Activated naive CD8-positive, alpha-beta T cell treated with anti-CD3 and anti-CD28 coated beads, Interleukin-2, amount 50 U/mL, for 24 hours (primary cell): ENCODE measurements around the gene COQ9.
"Not testable (repeated sequence)": the region's sequence is repeated elsewhere in the genome, so short reads cannot be mapped to it uniquely, and the experiment has no call there.

Source experiments
- ATAC-seq: fragments of 150-1000 bp; cut with Tn5 transposase; one replicate; pipeline ENCODE4 v1.10.0; 2021
- DNase-seq: peaks from one replicate; pipeline ENCODE4 v3.0.0; 2021
- H3K27ac Mint-ChIP-seq: one replicate; pipeline ENCODE4 v1.8.0; 2021; ENCODE audit warnings: mild to moderate bottlenecking, mixed read lengths
- H3K27me3 Mint-ChIP-seq: one replicate; pipeline ENCODE4 v1.8.0; 2021; ENCODE audit warnings: mixed read lengths
- H3K36me3 Mint-ChIP-seq: one replicate; pipeline ENCODE4 v1.8.0; 2021; ENCODE audit warnings: low read depth, mixed read lengths
- H3K4me1 Mint-ChIP-seq: one replicate; pipeline ENCODE4 v1.8.0; 2021; ENCODE audit warnings: mixed read lengths
- H3K4me3 Mint-ChIP-seq: one replicate; pipeline ENCODE4 v1.8.0; 2021; ENCODE audit warnings: mild to moderate bottlenecking, moderate library complexity, mixed read lengths
- H3K9me3 Mint-ChIP-seq: one replicate; pipeline ENCODE4 v1.8.0; 2021; ENCODE audit warnings: mixed read lengths

The COQ9 gene, protein sequence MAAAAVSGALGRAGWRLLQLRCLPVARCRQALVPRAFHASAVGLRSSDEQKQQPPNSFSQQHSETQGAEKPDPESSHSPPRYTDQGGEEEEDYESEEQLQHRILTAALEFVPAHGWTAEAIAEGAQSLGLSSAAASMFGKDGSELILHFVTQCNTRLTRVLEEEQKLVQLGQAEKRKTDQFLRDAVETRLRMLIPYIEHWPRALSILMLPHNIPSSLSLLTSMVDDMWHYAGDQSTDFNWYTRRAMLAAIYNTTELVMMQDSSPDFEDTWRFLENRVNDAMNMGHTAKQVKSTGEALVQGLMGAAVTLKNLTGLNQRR

DNA sequence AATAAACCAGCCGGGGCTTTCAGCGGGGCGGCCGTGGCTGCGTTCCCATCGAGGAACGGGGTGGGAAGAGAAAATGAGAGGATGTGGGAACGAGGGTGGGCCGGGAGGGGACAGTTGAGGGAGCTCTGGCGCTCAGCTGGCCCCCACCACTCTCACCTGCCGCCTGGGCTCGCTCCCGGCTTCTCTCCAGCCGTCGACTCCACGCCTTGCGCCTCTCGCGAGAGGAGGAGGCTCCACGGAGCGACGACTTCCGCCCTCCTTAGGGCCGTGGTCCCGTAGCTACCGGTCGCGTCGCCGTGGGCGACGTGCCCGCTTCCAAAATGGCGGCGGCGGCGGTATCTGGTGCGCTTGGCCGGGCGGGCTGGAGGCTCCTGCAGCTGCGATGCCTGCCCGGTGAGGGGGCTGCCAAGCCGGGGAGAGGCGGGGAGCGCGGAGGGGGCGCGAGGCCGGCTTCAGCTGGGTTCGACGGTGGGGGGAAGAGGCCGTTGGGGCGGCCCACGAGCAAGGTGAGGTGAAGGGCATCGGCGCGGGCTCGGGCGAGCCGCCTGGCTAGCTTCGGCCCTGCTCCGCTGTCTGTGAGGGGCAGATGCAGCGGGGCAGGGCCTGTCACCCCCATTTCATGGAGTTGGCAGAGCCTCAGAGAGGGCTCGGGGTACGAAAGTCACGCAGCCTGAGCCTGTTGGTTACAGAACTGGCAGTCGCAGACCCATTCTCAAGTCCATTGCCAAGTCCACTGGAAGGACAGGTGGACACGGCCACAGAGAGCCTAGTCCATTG lies at the start of gene COQ9, which contains the start of gene CIAPIN1:
Gene COQ9 (plus strand): TSS at position 294 of the 777 bp plus-strand sequence. CDS start 27 bp downstream, at position 321.
Gene CIAPIN1 (minus strand): TSS at position 200 of the 777 bp plus-strand sequence. CDS start 6,457 bp downstream, outside the sequence.
- Mint-ChIP-seq H3K4me3 (peak within 1 kb of the TSS; percentile 94), H3K36me3 (peaks cover 21% of the 10 kb centered on the region), H3K9me3 (no peaks in the 10 kb centered on the region), H3K27me3 (no peaks in the 10 kb centered on the region), H3K4me1 (peaks cover 43% of the 10 kb centered on the region), H3K27ac (peak within 1 kb of the TSS; percentile 89)
- ATAC-seq (peak; percentile 99), DNase-seq (peak; percentile 92)

DNA sequence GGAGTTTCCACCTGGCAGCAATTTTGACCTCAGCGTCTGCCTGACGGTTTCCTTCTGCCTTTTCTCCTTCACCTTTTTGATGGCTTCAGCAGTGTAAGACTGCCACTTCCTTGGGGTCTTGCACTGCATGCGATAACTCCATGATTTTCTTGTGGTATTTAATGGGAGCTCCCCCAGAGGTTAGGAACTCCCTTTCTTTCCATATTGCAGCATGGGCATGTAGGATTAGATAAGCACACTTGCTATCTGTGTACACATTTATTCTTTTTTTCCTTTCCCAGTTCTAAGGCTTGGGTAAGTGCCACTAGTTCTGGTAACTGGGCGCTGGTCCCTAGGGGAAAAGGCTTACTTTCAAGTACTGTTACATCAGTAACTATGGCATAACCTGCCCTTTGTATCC lies 49.8 kb upstream of the COQ9 start:
- ATAC-seq, H3K9me3 Mint-ChIP-seq, H3K36me3 Mint-ChIP-seq, H3K27me3 Mint-ChIP-seq, H3K4me1 Mint-ChIP-seq, DNase-seq, H3K4me3 Mint-ChIP-seq, H3K27ac Mint-ChIP-seq: not testable (repeated sequence)

DNA sequence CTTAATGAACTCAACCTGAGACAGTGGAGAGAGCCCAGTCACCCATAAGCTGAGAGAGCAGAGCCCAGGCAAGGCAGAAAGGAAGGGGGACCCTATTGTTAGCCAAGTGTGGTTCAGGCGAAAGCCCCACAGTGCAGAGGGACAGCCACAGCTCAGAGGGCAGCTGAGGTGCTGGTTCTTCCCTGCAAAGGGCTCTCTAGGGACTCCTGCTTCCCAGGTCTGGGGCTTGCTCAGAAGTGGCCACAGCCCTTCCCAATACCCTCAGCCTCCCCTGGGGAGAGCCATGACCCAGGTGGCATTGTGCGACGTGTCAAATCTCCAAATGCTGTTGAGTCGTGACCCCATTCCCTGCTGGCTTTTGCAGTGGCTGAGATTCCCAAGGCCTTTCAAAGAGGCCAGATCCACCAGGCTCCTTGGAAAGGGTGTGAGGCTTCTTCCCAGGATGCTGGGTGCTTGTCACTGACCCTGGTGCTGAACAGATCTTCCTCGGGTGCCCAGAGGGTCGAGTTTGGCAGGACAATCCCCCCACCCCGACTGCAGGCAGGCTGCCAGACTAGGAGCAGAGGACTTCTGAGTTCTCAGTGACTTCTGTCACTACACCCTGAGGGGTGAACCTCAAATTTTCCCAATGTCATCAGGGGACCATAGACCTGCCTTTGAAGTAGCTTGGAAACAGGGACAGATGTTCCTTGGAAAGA lies 45.2 kb upstream of the COQ9 start:
- Mint-ChIP-seq H3K27ac (no peak overlapping the region), H3K4me3 (no peak overlapping the region), H3K4me1 (peaks cover 11% of the 10 kb centered on the region), H3K9me3 (no peaks in the 10 kb centered on the region), H3K36me3 (no peaks in the 10 kb centered on the region), H3K27me3 (peaks cover 2% of the 10 kb centered on the region)
- DNase-seq (no peak), ATAC-seq (no peak)

DNA sequence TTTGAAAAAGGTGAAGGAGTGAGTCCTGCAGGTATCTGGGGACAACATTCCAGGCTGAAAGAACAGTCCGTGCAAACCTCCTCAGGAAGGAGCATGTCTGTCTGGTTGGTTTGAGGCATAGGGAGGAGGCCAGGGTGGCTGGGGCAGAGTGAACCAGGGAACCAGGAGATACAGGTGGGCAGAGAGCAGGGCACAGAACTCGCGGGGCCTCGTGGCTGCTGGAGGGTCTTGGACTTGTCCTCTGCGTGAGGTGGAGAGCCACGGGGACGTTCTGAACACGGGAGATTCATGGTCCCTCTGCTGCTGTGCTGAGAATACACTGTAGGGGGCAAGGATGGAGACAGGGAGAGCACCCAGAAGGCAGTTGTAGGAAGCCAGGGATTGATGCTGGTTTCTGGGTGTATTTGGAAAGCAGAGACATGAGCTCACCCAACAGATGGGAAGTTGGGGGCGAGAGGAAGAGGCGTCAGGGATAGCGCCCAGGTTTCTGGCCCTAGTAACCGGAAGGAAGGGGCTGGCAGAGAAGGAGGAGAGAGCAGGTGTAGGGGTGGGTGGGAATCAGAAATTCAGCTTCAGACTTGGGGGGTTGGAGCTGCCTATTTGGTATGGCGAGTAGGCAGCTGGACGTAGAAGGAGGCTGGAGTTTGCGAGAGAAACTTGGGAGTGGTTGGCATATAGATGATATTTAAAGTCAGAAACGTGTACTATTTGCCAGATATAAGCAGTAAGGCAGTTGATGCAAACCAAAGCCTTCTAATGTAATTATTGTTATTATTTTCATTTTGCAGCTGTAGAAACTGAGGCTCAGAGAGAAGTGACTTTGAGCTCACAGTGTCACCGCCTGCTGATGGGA lies 43.1 kb upstream of the COQ9 start, which contains the start of gene CCL17:
Gene CCL17 (plus strand): TSS at position 803 of the 853 bp plus-strand sequence. CDS start 9,166 bp downstream, outside the sequence.
- no peak for ATAC-seq

DNA sequence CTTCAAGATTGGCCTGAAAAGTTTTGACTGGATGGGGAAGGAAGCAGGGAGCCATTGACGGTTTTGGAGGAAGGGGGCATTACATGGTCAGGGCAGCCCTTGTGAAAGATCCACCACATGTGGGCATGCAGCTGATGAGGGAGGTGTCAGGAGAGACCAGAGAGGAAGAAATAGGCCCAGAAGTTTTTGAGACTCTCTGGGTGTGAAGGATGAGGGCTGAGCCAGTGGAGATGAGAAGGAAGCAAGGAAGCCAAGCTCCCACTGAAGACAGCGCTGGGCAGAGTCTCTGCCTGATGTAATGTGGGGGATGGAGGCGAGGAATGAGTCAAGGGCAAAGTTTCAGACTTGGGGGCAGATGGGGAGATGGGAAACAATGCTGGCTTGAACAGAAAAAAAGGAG lies 42.2 kb upstream of the COQ9 start:
- Mint-ChIP-seq H3K9me3 (no peaks in the 10 kb centered on the region), H3K27ac (peak overlapping the region; percentile 40), H3K4me3 (no peak overlapping the region), H3K27me3 (peaks cover 5% of the 10 kb centered on the region), H3K4me1 (peaks cover 14% of the 10 kb centered on the region), H3K36me3 (no peaks in the 10 kb centered on the region)
- ATAC-seq: peak; percentile 53
- no peak for DNase-seq

More for the DNA sequence above, 43.1 kb upstream of the COQ9 start, which contains the start of gene CCL17:
- H3K36me3 Mint-ChIP-seq: no peaks in the 10 kb centered on the region
- peaks cover 12% of the 10 kb centered on the region for H3K4me1 Mint-ChIP-seq
- peaks cover 2% of the 10 kb centered on the region for H3K27me3 Mint-ChIP-seq
- no peak within 1 kb of the TSS for H3K4me3 Mint-ChIP-seq
- DNase-seq: no peak
- H3K27ac Mint-ChIP-seq: peak within 1 kb of the TSS; percentile 40
- H3K9me3 Mint-ChIP-seq: no peaks in the 10 kb centered on the region

DNA sequence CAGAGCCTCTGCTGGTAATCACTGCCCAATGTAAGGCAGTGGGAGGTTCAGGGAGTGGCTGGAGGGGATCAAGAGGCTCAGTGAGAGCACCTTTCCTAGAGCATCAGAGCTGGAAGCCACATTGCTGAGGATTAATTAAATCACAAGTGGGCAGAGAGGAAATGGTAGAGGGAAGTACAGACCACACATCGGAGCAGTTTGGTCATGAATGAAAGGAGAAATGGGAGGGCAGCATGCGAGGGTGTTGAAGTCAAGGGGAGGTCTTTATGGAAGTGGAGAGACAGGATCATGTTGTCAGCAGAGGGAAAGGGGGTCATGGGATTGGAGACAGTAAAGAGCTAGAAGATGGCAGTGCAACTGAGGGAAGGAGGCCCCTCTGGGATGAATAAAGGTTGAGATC lies 40.4 kb upstream of the COQ9 start:
- no peak for DNase-seq
- no peak overlapping the region for H3K27ac Mint-ChIP-seq
- no peaks in the 10 kb centered on the region for H3K9me3 Mint-ChIP-seq
- ATAC-seq: no peak
- no peak overlapping the region for H3K4me3 Mint-ChIP-seq
- peaks cover 20% of the 10 kb centered on the region for H3K4me1 Mint-ChIP-seq
- H3K27me3 Mint-ChIP-seq: peaks cover 5% of the 10 kb centered on the region
- no peaks in the 10 kb centered on the region for H3K36me3 Mint-ChIP-seq

DNA sequence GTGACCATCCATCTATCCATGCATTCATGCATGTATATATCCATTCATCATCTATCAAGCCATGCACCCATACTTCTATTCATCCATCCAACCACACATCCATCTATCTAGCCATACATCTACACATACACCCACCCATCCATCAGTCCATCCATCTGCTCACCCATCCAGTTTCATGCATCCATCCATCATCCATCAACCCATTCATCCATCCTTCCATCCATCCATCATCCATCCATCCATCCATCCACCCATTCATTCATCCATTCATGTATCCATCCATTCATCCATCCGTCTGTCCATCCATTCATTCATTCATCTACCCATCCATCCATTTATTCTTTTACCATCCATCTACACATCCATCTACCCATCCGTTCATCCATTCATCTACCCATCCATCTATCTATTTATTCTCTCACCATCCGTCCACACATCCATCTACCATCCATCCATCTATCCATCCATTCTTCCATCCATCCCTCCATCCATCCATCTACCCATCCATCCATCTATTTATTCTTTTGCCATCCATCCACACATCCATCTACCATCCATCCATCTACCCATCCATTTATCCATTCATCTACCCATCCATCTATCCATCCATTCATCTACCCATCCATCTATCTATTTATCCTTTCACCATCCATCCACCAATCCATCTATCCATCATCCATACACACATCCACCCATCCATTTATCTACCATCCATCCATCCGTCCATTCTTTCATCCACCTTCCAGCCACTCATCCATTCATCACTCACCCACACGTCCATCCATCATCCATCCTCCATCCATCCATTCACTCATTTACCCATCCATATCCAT lies 39.5 kb upstream of the COQ9 start:
- peaks cover 20% of the 10 kb centered on the region for H3K4me1 Mint-ChIP-seq
- H3K9me3 Mint-ChIP-seq: no peaks in the 10 kb centered on the region
- H3K27me3 Mint-ChIP-seq: peaks cover 5% of the 10 kb centered on the region
- H3K36me3 Mint-ChIP-seq: no peaks in the 10 kb centered on the region
- H3K4me3 Mint-ChIP-seq: no peak overlapping the region
- ATAC-seq (no peak), DNase-seq (no peak)
- H3K27ac Mint-ChIP-seq: no peak overlapping the region

DNA sequence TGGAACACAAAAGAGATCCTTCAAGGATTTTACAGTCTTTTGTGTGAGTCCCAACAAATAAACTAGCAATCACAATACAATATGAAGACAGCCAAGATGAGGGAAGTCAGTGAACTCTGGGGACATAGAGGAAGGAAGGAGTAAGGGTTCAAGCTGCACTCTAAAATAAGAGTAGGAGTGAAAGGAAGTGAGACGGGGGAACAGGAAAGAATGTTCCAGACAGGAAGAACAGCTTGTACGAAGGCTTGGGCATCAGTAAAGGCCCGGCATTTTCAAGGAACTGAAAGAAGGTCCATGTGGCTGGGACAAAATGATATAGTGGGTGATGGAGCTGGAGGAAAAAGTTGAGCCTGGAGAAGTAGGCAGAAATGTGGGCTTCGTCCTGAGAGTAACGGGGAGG lies 38.2 kb upstream of the COQ9 start:
- no peaks in the 10 kb centered on the region for H3K36me3 Mint-ChIP-seq
- H3K4me1 Mint-ChIP-seq: peaks cover 28% of the 10 kb centered on the region
- DNase-seq: no peak
- H3K27me3 Mint-ChIP-seq: peaks cover 5% of the 10 kb centered on the region
- no peak overlapping the region for H3K4me3 Mint-ChIP-seq
- no peak for ATAC-seq
- H3K9me3 Mint-ChIP-seq: no peaks in the 10 kb centered on the region
- peak overlapping the region; percentile 11 for H3K27ac Mint-ChIP-seq

DNA sequence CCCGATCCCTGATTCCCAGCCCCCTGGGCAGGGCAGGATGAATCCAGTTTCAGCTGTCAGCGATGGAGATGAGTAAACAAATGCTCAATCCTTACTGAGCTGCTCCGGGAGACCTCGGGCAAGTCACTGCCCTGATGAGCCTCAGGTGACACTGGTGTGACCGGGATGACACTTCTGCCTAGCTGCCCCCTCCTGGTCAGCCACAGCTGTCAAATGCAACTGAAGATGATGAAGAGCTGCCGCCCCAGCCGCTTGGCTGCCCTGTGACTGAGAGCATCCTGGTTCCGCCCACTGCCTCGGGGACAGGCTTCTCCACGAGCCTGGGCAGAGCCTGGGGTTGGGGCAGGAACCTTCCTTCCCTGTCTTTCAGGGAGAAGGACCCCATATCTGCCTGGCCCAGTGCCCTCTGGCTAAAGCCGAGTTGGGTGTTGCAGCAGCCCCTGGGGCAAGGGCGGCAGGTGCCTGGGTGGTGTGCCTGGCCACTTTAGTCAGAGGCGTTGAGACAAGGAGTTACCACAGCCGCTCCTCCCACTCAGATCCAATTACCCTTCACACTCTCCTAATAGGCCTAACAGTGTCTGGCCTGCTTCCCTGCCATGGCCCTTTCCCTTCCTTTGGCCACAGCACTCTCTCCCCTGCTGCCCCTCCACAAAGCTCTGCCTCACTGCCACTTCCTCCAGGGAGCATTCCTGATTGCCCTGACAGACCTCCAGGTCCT lies 37.2 kb upstream of the COQ9 start:
- Mint-ChIP-seq H3K9me3 (no peaks in the 10 kb centered on the region), H3K36me3 (no peaks in the 10 kb centered on the region), H3K4me1 (peaks cover 24% of the 10 kb centered on the region), H3K4me3 (no peak overlapping the region), H3K27ac (no peak overlapping the region), H3K27me3 (peaks cover 5% of the 10 kb centered on the region)
- ATAC-seq: no peak
- DNase-seq: no peak

DNA sequence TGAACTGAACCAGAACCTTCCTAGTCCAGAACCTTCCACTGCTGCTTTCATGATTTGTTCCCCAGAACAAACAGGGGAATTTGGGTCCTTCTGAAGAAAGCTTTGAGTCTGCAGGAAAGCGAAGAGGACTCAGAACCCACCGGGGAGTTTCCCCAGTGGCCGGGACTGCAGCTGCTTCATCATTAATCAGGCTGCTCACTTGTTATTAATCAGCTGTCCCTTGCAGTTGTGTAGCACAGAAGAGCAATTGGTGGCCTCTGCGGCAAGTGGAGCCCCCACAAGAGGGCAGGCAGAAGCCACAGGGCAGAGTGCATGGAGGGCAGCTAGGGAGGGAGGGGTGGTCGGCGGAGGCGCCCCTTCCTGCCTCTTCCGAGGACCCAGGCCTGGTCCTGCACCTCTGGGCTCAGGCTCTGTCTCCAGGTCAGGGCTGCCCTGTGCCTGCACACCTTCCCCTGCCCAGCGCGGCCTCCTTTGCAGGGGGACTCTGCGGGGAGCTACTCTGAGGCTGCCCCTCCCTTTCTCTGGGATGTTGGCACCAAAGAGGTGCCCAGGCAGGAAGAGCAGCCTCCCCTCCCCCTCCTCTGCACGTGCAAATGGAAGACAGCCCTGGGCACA lies 35.8 kb upstream of the COQ9 start:
- H3K36me3 Mint-ChIP-seq: no peaks in the 10 kb centered on the region
- peaks cover 3% of the 10 kb centered on the region for H3K27me3 Mint-ChIP-seq
- ATAC-seq: peak; percentile 7
- no peak for DNase-seq
- no peak overlapping the region for H3K4me3 Mint-ChIP-seq
- H3K27ac Mint-ChIP-seq: no peak overlapping the region
- peaks cover 19% of the 10 kb centered on the region for H3K4me1 Mint-ChIP-seq
- no peaks in the 10 kb centered on the region for H3K9me3 Mint-ChIP-seq

DNA sequence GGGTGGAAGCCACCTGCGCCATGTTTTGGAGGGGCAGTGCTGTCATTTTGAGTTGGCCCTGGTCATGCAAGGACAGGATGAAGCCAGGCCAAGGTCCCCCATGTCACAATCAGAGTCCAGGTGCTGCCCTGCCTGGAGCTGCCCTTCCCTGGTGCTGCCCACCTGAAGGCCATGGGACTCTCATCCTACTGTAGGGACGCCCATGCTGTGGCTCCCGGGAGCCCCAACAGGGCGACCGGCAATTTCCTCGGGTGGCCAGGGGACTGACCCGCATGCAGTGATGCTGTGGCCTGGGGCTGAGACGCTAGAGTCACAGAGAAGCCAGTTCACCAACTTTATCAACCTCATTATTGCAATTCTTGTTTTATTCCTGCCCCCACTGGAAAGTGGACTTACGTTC lies 34.7 kb upstream of the COQ9 start:
- Mint-ChIP-seq H3K4me3 (no peak overlapping the region), H3K27me3 (peaks cover 3% of the 10 kb centered on the region), H3K9me3 (no peaks in the 10 kb centered on the region), H3K36me3 (no peaks in the 10 kb centered on the region), H3K4me1 (peaks cover 27% of the 10 kb centered on the region), H3K27ac (no peak overlapping the region)
- ATAC-seq: no peak
- no peak for DNase-seq

DNA sequence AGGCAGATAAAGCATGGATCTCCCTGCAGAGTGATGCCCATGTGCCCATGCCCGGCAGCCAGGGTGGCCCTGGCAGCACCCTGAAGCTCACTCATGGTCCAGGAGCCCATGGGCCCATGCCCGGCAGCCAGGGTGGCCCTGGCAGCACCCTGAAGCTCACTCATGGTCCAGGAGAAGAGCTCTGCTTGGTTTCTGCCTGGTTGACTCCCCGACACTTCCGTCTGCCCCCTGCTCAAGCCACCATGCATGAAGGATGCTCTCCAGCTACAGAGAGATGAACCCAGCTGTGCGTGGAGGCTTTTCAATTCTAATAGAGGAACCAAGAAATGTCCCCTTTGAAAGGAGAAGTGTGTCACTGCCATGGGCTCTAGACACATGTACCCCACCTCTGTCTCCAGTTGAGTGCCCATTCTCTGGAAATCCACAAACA lies 34.0 kb upstream of the COQ9 start:
- peaks cover 31% of the 10 kb centered on the region for H3K4me1 Mint-ChIP-seq
- no peak overlapping the region for H3K4me3 Mint-ChIP-seq
- H3K27me3 Mint-ChIP-seq: peaks cover 3% of the 10 kb centered on the region
- no peak for ATAC-seq
- peak overlapping the region; percentile 14 for H3K27ac Mint-ChIP-seq
- H3K36me3 Mint-ChIP-seq: no peaks in the 10 kb centered on the region
- no peak for DNase-seq
- no peaks in the 10 kb centered on the region for H3K9me3 Mint-ChIP-seq
